ENCODE results near the gene EARS2. TPM values are rescaled to one million over a fixed set of nuclear protein-coding genes. Genes with fewer than 3 reads are reported as not detected.

EARS2 gene
- total RNA-seq, 1 experiment from 2014 or later, result 50.1 TPM

DNA sequence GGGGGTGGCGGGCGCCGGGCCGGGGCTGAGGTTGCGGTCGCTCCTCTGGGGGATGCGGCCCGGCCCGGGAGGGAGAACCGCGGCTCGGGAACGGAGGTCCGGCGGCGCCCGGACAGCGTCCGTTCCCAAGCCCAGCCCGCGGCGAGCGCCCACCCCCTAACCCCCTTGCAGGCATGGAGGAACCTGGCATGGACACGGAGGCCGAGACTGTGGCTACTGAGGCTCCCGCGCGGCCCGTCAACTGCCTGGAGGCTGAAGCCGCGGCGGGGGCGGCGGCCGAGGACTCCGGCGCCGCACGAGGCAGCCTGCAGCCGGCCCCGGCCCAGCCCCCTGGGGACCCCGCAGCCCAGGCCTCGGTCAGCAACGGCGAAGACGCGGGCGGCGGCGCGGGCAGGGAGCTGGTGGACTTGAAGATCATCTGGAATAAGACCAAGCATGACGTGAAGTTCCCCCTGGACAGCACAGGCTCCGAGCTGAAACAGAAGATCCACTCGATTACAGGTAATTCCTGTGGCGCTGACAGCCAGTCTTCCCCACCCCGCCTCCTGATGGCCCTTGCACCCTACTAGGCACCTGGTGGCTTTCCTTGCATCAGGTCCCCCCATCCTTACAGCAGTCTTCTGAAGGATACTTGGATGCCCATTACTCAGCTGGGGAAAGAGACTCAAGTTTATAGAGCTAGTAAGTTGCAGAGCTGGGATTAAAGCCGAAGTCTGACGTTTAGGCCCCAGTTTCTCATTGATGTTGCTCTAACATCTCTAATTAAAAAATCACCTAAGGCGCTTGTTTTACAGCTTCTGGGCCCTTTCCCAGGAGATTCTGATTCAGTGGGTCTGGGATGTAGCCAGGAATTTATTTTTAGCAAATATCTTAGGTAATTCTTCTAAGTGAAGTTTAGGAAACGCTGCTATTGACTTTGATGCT, 891 bp upstream of the EARS2 start:
- no peaks in the 10 kb centered on the region for H3K27me3 ChIP-seq (ENCODE audit: insufficient read depth, low read length)
- no peak for TF ChIP-seq CTCF (conservative IDR thresholded peaks at IDR 0.05)
- H3K9ac ChIP-seq (ENCODE audit: extremely low read depth, insufficient read length, low read length), result peak overlapping the region; percentile 96
- H3K4me1 ChIP-seq (ENCODE audit: insufficient read depth, low read length), result no peaks in the 10 kb centered on the region; the same call in 1 of the 2 replicates
- no peak overlapping the region for H2BK20ac ChIP-seq (ENCODE audit: low read depth, low read length, poor library complexity, severe bottlenecking)
- H3K18ac ChIP-seq (ENCODE audit: insufficient read length, low read depth, low read length), result peak overlapping the region; percentile 80
- no peak overlapping the region for H2BK5ac ChIP-seq (ENCODE audit: insufficient read length, low read length)
- H3K4me2 ChIP-seq (ENCODE audit: insufficient read depth, insufficient read length, low read length), result peak overlapping the region; percentile 100
- H2BK12ac ChIP-seq (ENCODE audit: insufficient read length, low read depth, low read length), result no peak overlapping the region
- DNase-seq, result peak; percentile 42
- no peak overlapping the region for H3T11ph ChIP-seq (ENCODE audit: low read length)
- H3K23ac ChIP-seq (ENCODE audit: insufficient read length, low read depth, low read length), result no peak overlapping the region
- Mint-ChIP-seq H3K4me1 (peaks cover 8 to 9% of the 10 kb centered on the region in 2 experiments; a peak in 3 of 4 replicates), H3K27ac (peak overlapping the region in 2 of 3 experiments; percentile 40 to 73; a peak in 3 of 7 replicates), H3K9me3 (no peaks in the 10 kb centered on the region), H3K27me3 (ENCODE audit: low read depth) (no peaks in the 10 kb centered on the region), H3K4me3 (peak overlapping the region; percentile 87 to 92), H3K36me3 (ENCODE audit: insufficient read depth in 1 of 3, low read depth in 3 of 3) (peaks cover 24 to 59% (median 41%) of the 10 kb centered on the region in 3 experiments)
- no peaks in the 10 kb centered on the region for H4K20me1 ChIP-seq (ENCODE audit: control insufficient read depth, insufficient read depth, insufficient read length)
- no peak overlapping the region for H2AK5ac ChIP-seq (ENCODE audit: insufficient read length, low read length)
- no peaks in the 10 kb centered on the region for H3K79me1 ChIP-seq (ENCODE audit: insufficient read depth, low read depth, low read length, poor library complexity, severe bottlenecking)
- no peak overlapping the region for H3K56ac ChIP-seq (ENCODE audit: insufficient read length, low read depth, low read length)
- peak overlapping the region; percentile 80 for H3K14ac ChIP-seq (ENCODE audit: insufficient read depth, low read length)
- no peak overlapping the region for H4K8ac ChIP-seq (replicated peaks; ENCODE audit: insufficient read length, low read depth, low read length)
- H2BK120ac ChIP-seq (ENCODE audit: low read depth, low read length, poor library complexity, severe bottlenecking), result no peak overlapping the region
- H3K79me2 ChIP-seq (ENCODE audit: insufficient read depth, low read length), result peaks cover 10% of the 10 kb centered on the region; the same call in 1 of the 2 replicates
- peak overlapping the region; percentile 75 for H4K5ac ChIP-seq (ENCODE audit: insufficient read length, low read depth, low read length)
- H3K23me2 ChIP-seq (ENCODE audit: insufficient read length, low read depth, low read length, poor library complexity, severe bottlenecking), result peaks cover 6% of the 10 kb centered on the region
- no peaks in the 10 kb centered on the region for H3K9me3 ChIP-seq (ENCODE audit: control insufficient read depth, low read depth, low read length)
- H3K27ac ChIP-seq (ENCODE audit: insufficient read length, low read depth, low read length), result no peak overlapping the region
- no CpG with 5 or more reads among the region's 60 CpGs for WGBS (ENCODE audit: extremely low coverage, insufficient read length, low lambda C conversion rate)
- H2AFZ ChIP-seq (ENCODE audit: low read length), result no peak overlapping the region
- no peak overlapping the region for H3K4ac ChIP-seq (ENCODE audit: low read depth, low read length)
- H2BK15ac ChIP-seq (ENCODE audit: low read depth, low read length), result no peak overlapping the region
- no peak overlapping the region for H4K91ac ChIP-seq (ENCODE audit: insufficient read length, low read depth, low read length)

Measured in H9 (cell line).